ENCODE measurements around the gene FRMD1.

- TF ChIP-seq, protein P1, sequence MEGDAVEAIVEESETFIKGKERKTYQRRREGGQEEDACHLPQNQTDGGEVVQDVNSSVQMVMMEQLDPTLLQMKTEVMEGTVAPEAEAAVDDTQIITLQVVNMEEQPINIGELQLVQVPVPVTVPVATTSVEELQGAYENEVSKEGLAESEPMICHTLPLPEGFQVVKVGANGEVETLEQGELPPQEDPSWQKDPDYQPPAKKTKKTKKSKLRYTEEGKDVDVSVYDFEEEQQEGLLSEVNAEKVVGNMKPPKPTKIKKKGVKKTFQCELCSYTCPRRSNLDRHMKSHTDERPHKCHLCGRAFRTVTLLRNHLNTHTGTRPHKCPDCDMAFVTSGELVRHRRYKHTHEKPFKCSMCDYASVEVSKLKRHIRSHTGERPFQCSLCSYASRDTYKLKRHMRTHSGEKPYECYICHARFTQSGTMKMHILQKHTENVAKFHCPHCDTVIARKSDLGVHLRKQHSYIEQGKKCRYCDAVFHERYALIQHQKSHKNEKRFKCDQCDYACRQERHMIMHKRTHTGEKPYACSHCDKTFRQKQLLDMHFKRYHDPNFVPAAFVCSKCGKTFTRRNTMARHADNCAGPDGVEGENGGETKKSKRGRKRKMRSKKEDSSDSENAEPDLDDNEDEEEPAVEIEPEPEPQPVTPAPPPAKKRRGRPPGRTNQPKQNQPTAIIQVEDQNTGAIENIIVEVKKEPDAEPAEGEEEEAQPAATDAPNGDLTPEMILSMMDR (IDR thresholded peaks at IDR 0.05; ENCODE audit: low read depth, low read length, poor library complexity, severe bottlenecking) = no peak
- TF ChIP-seq EZH2phosphoT487 (IDR thresholded peaks at IDR 0.05; ENCODE audit: borderline replicate concordance, low read length) = no peak
These were observed 45.1 kb upstream of the FRMD1 start for GRCh38 chr6:168124158-168124557.

Measured in DOHH2 (cell line).